Activated CD4-positive, alpha-beta T cell treated with anti-CD3 and anti-CD28 coated beads, Interleukin-2, amount 10 ng/mL, durations not matched to agents 7 days and 5 days (primary cell): Measurements from ENCODE around the gene BIRC3. TPM values are rescaled to one million over a fixed set of nuclear protein-coding genes. Genes with fewer than 3 reads are reported as not detected.

Experiments
- CTCF ChIA-PET: fragments of 350-600 bp; sonication (Branson Sonifier 250); formaldehyde crosslinking; loops from one replicate; lab custom pipeline; 2021; ENCODE audit warnings: antibody characterized with exemption; lab: Charles Lee
- POLR2A ChIA-PET: fragments of 350-600 bp; sonication (Branson Sonifier 250); formaldehyde crosslinking; loops from one replicate; lab custom pipeline; 2021; ENCODE audit warnings: antibody characterized with exemption; lab: Charles Lee
- DNase-seq: peaks from one replicate; pipeline ENCODE4 v3.0.0-alpha.2; 2020
- H3K27ac Mint-ChIP-seq: one replicate; pipeline ENCODE4 v1.8.0; 2021; ENCODE audit warnings: mild to moderate bottlenecking, moderate library complexity, mixed read lengths
- H3K27me3 Mint-ChIP-seq: one replicate; pipeline ENCODE4 v1.8.0; 2021; ENCODE audit warnings: mixed read lengths
- H3K36me3 Mint-ChIP-seq: one replicate; pipeline ENCODE4 v1.8.0; 2021; ENCODE audit warnings: low read depth, mixed read lengths
- H3K4me1 Mint-ChIP-seq: one replicate; pipeline ENCODE4 v1.8.0; 2021; ENCODE audit warnings: mixed read lengths
- H3K4me3 Mint-ChIP-seq: one replicate; pipeline ENCODE4 v1.8.0; 2021; ENCODE audit warnings: mild to moderate bottlenecking, moderate library complexity, mixed read lengths
- H3K9me3 Mint-ChIP-seq: one replicate; pipeline ENCODE4 v1.8.0; 2021; ENCODE audit warnings: mixed read lengths
- total RNA-seq, 2 experiments: library from RNA; stranded (reverse); gene quantifications; one replicate each; pipeline ENCODE4 v1.2.3, GENCODE V29; 2021

The BIRC3 gene
- total RNA-seq, 2 experiments from 2014 or later = 33.1 to 39.6 TPM

- Mint-ChIP-seq H3K27ac (no peak overlapping the region), H3K36me3 (peaks cover 61% of the 10 kb centered on the region), H3K27me3 (no peaks in the 10 kb centered on the region), H3K4me1 (peaks cover 35% of the 10 kb centered on the region), H3K9me3 (peaks cover 16% of the 10 kb centered on the region), H3K4me3 (no peak overlapping the region)
- POLR2A ChIA-PET = no interaction called here
- CTCF ChIA-PET = no interaction called here
- no peak for DNase-seq
Observed at GRCh38 chr11:102386136-102386734, 69.0 kb downstream of the BIRC3 start.

DNA sequence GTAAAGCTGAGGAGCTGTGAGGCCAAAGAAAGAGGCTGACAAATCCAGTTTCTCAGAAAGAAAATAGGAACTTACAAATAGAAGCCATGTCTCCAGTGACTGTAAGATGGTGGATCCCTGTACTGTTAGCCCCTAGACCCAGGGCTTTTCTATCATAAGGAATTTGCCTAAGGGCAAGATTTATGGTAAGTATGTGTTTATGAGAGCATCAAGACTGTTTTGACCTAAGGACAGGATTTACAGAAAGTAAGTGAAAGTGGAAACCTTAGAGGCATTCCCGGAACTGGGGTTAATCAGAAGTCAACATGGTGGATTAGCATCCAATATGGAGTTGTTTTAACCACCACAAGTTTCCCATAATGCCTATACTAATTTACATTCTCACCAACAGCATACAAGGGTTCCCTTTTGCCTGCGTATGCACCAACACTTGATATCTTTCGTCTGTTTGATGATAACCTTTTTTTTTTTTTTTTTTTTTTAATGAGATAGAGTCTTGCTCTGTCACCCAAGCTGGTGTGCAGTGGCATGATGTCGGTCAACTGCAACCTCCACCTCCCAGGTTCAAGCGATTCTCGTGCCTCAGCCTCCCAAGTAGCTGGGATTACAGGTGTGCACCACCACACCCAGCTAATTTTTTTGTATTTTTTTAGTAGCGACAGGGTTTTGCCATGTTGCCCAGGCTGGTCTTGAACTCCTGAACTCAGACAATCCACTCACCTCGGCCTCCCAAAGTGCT lies 69.9 kb downstream of the BIRC3 start:
- peaks cover 59% of the 10 kb centered on the region for H3K36me3 Mint-ChIP-seq
- H3K9me3 Mint-ChIP-seq = peaks cover 16% of the 10 kb centered on the region
- no peak overlapping the region for H3K27ac Mint-ChIP-seq
- H3K4me1 Mint-ChIP-seq = peaks cover 35% of the 10 kb centered on the region
- POLR2A ChIA-PET = no interaction called here
- H3K27me3 Mint-ChIP-seq = no peaks in the 10 kb centered on the region
- DNase-seq = no peak
- CTCF ChIA-PET = no interaction called here
- H3K4me3 Mint-ChIP-seq = no peak overlapping the region

Other genes starting within 250 kb of the BIRC3 start
- not detected for gene YAP1, start 207.0 kb upstream of the BIRC3 start, total RNA-seq
- 10 to 100 TPM; 34.9 to 41.2 TPM for gene BIRC2, start 29.7 kb downstream of the BIRC3 start, total RNA-seq
- 100 to 1,000 TPM; 489 to 694 TPM for gene TMEM123, start 135.3 kb downstream of the BIRC3 start, total RNA-seq
- gene MMP7, start 213.3 kb downstream of the BIRC3 start, total RNA-seq = not detected